Activated naive CD4-positive, alpha-beta T cell treated with anti-CD3 and anti-CD28 coated beads for 36 hours (primary cell): Measurements from ENCODE around the gene ASB8. TPM values are rescaled to one million over a fixed set of nuclear protein-coding genes. Genes with fewer than 3 reads are reported as not detected.

Experiments
- CTCF ChIA-PET: fragments of 350-600 bp; sonication (Branson Sonifier 250); formaldehyde crosslinking; loops from one replicate; lab custom pipeline; 2021; ENCODE audit warnings: antibody characterized with exemption; lab: Charles Lee
- DNase-seq: peaks from one replicate; pipeline ENCODE4 v3.0.0-alpha.2; 2020
- H3K27ac Mint-ChIP-seq: one replicate; pipeline ENCODE4 v1.8.0; 2021; ENCODE audit warnings: mild to moderate bottlenecking, mixed read lengths
- H3K27me3 Mint-ChIP-seq: one replicate; pipeline ENCODE4 v1.8.0; 2021; ENCODE audit warnings: low read depth, mixed read lengths
- H3K36me3 Mint-ChIP-seq: one replicate; pipeline ENCODE4 v1.8.0; 2021; ENCODE audit warnings: low read depth, mixed read lengths
- H3K4me1 Mint-ChIP-seq: one replicate; pipeline ENCODE4 v1.8.0; 2021; ENCODE audit warnings: low read depth, mixed read lengths
- H3K4me3 Mint-ChIP-seq: one replicate; pipeline ENCODE4 v1.8.0; 2021; ENCODE audit warnings: mild to moderate bottlenecking, moderate library complexity, mixed read lengths
- H3K9me3 Mint-ChIP-seq: one replicate; pipeline ENCODE4 v1.8.0; 2021; ENCODE audit warnings: mixed read lengths
- intact Hi-C: fragments of 100-400 bp; cut with micrococcal nuclease; formaldehyde crosslinking; loops from one replicate; pipeline ENCODE4 v1.15.1; 2023
- total RNA-seq, 2 experiments: library from RNA; stranded (reverse); gene quantifications; one replicate each; pipeline ENCODE4 v1.2.3, GENCODE V29; 2021

Gene ASB8
- total RNA-seq, result 10 to 100 TPM; 36.7 to 47.9 TPM

GRCh38 chr12:48157018-48157888, at the start of gene ASB8:
Gene ASB8, minus strand, starts transcription at chr12:48157515. Its CDS starts 4,019 bp downstream, at chr12:48153496.
- Mint-ChIP-seq H3K4me3 (peak within 1 kb of the TSS; percentile 93), H3K36me3 (peaks cover 2% of the 10 kb centered on the region), H3K9me3 (no peaks in the 10 kb centered on the region), H3K27ac (peak within 1 kb of the TSS; percentile 96), H3K27me3 (no peaks in the 10 kb centered on the region), H3K4me1 (peaks cover 47% of the 10 kb centered on the region)
- intact Hi-C loops, result loop anchor here (1.0 to 2.0 kb wide), 10 partner anchors 26 to 559 kb away; partner anchors contain the start of genes CCDC184, CCNT1, PFKM and SENP1
- peak; percentile 100 for DNase-seq
- CTCF ChIA-PET, result interaction anchor here (0.7 to 2.2 kb wide), 10 partner anchors 9 to 414 kb away, joined by 3 to 7 read pairs (median 4); no protein-coding TSS in a partner anchor

GRCh38 chr12:48203192-48203591, 45.9 kb upstream of the ASB8 start, which contains the start of gene OR10AD1:
Gene OR10AD1, minus strand, starts transcription at chr12:48203292. Its CDS starts 0 bp downstream, at chr12:48203292.
- intact Hi-C loops, result no loop called here
- Mint-ChIP-seq H3K36me3 (peaks cover 69% of the 10 kb centered on the region), H3K9me3 (peaks cover 60% of the 10 kb centered on the region), H3K4me3 (no peak within 1 kb of the TSS), H3K27ac (peak within 1 kb of the TSS; percentile 30), H3K4me1 (peaks cover 28% of the 10 kb centered on the region), H3K27me3 (no peaks in the 10 kb centered on the region)
- CTCF ChIA-PET, result no interaction called here
- DNase-seq, result no peak

GRCh38 chr12:48202766-48203165, 45.5 kb upstream of the ASB8 start:
- Mint-ChIP-seq H3K27me3 (no peaks in the 10 kb centered on the region), H3K4me3 (no peak overlapping the region), H3K36me3 (peaks cover 68% of the 10 kb centered on the region), H3K4me1 (peaks cover 28% of the 10 kb centered on the region), H3K9me3 (peaks cover 57% of the 10 kb centered on the region), H3K27ac (no peak overlapping the region)
- intact Hi-C loops, result no loop called here
- CTCF ChIA-PET, result no interaction called here
- no peak for DNase-seq

- no peak overlapping the region for H3K4me3 Mint-ChIP-seq
Observed at GRCh38 chr12:48201516-48201915, 44.2 kb upstream of the ASB8 start.

GRCh38 chr12:48201091-48201490, 43.8 kb upstream of the ASB8 start:
- intact Hi-C loops, result no loop called here
- Mint-ChIP-seq H3K27ac (peak overlapping the region; percentile 99), H3K27me3 (no peaks in the 10 kb centered on the region), H3K36me3 (peaks cover 54% of the 10 kb centered on the region), H3K4me3 (no peak overlapping the region), H3K9me3 (peaks cover 42% of the 10 kb centered on the region), H3K4me1 (peaks cover 34% of the 10 kb centered on the region)
- CTCF ChIA-PET, result interaction anchor here (1.0 to 4.9 kb wide), 2 partner anchors 11 to 415 kb away, joined by 3 to 37 read pairs; no protein-coding TSS in a partner anchor
- no peak for DNase-seq

More at GRCh38 chr12:48201516-48201915, 44.2 kb upstream of the ASB8 start:
- intact Hi-C loops, result no loop called here
- CTCF ChIA-PET, result interaction anchor here (0.8 to 4.9 kb wide), 2 partner anchors 10 to 12 kb away, joined by 3 to 37 read pairs; no protein-coding TSS in a partner anchor
- Mint-ChIP-seq H3K9me3 (peaks cover 46% of the 10 kb centered on the region), H3K36me3 (peaks cover 58% of the 10 kb centered on the region), H3K4me1 (peaks cover 34% of the 10 kb centered on the region), H3K27ac (peak overlapping the region; percentile 62), H3K27me3 (no peaks in the 10 kb centered on the region)
- no peak for DNase-seq

GRCh38 chr12:48199774-48200221, 42.5 kb upstream of the ASB8 start:
- CTCF ChIA-PET, result interaction anchor here (0.6 to 4.9 kb wide), 7 partner anchors 10 to 418 kb away, joined by 3 to 37 read pairs (median 5); no protein-coding TSS in a partner anchor
- peak overlapping the region; percentile 99 for H3K27ac Mint-ChIP-seq
- peaks cover 48% of the 10 kb centered on the region for H3K36me3 Mint-ChIP-seq
- intact Hi-C loops, result loop anchor here (5.0 kb wide), 1 partner anchor 418 kb away; no protein-coding TSS in a partner anchor
- DNase-seq, result peak; percentile 44
- peak overlapping the region; percentile 85 for H3K4me3 Mint-ChIP-seq
- H3K27me3 Mint-ChIP-seq, result no peaks in the 10 kb centered on the region
- H3K4me1 Mint-ChIP-seq, result peaks cover 34% of the 10 kb centered on the region
- H3K9me3 Mint-ChIP-seq, result peaks cover 37% of the 10 kb centered on the region

GRCh38 chr12:48198985-48199384, 41.7 kb upstream of the ASB8 start:
- DNase-seq, result no peak
- H3K27ac Mint-ChIP-seq, result peak overlapping the region; percentile 99
- peaks cover 31% of the 10 kb centered on the region for H3K9me3 Mint-ChIP-seq
- peaks cover 40% of the 10 kb centered on the region for H3K36me3 Mint-ChIP-seq
- peaks cover 34% of the 10 kb centered on the region for H3K4me1 Mint-ChIP-seq
- H3K27me3 Mint-ChIP-seq, result no peaks in the 10 kb centered on the region
- intact Hi-C loops, result loop anchor here (1.0 to 5.0 kb wide), 10 partner anchors 16 to 517 kb away; partner anchors contain the start of genes ASB8, CCDC184, CCNT1 and PFKM
- H3K4me3 Mint-ChIP-seq, result peak overlapping the region; percentile 85
- CTCF ChIA-PET, result interaction anchor here (0.7 to 4.9 kb wide), 8 partner anchors 9 to 419 kb away, joined by 3 to 37 read pairs (median 5); partner anchors contain the start of gene CCDC184

GRCh38 chr12:48198672-48198971, 41.3 kb upstream of the ASB8 start:
- CTCF ChIA-PET, result interaction anchor here (0.9 to 4.9 kb wide), 7 partner anchors 9 to 420 kb away, joined by 3 to 37 read pairs (median 5); partner anchors contain the start of gene CCDC184
- peak overlapping the region; percentile 85 for H3K4me3 Mint-ChIP-seq
- peak overlapping the region; percentile 99 for H3K27ac Mint-ChIP-seq
- intact Hi-C loops, result loop anchor here (1.0 to 5.0 kb wide), 10 partner anchors 15 to 518 kb away; partner anchors contain the start of genes ASB8, CCDC184, CCNT1 and PFKM
- DNase-seq, result peak; percentile 43
- H3K4me1 Mint-ChIP-seq, result peaks cover 34% of the 10 kb centered on the region
- peaks cover 27% of the 10 kb centered on the region for H3K9me3 Mint-ChIP-seq
- peaks cover 36% of the 10 kb centered on the region for H3K36me3 Mint-ChIP-seq
- peaks cover 2% of the 10 kb centered on the region for H3K27me3 Mint-ChIP-seq

GRCh38 chr12:48197971-48198671, 40.8 kb upstream of the ASB8 start:
- Mint-ChIP-seq H3K27me3 (peaks cover 3% of the 10 kb centered on the region), H3K36me3 (peaks cover 32% of the 10 kb centered on the region), H3K4me1 (peaks cover 34% of the 10 kb centered on the region), H3K9me3 (peaks cover 22% of the 10 kb centered on the region), H3K4me3 (peak overlapping the region; percentile 85), H3K27ac (peak overlapping the region; percentile 99)
- intact Hi-C loops, result loop anchor here (1.0 to 5.0 kb wide), 10 partner anchors 15 to 518 kb away; partner anchors contain the start of genes ASB8, CCDC184, CCNT1 and PFKM
- CTCF ChIA-PET, result interaction anchor here (0.9 to 4.9 kb wide), 13 partner anchors 8 to 420 kb away, joined by 3 to 37 read pairs (median 4); partner anchors contain the start of genes ASB8 and CCDC184
- peak; percentile 98 for DNase-seq

GRCh38 chr12:48197549-48197970, 40.2 kb upstream of the ASB8 start:
- Mint-ChIP-seq H3K27me3 (peaks cover 3% of the 10 kb centered on the region), H3K9me3 (peaks cover 17% of the 10 kb centered on the region), H3K4me3 (peak overlapping the region; percentile 85), H3K36me3 (peaks cover 28% of the 10 kb centered on the region), H3K27ac (peak overlapping the region; percentile 99), H3K4me1 (peaks cover 34% of the 10 kb centered on the region)
- intact Hi-C loops, result loop anchor here (5.0 kb wide), 1 partner anchor 420 kb away; no protein-coding TSS in a partner anchor
- CTCF ChIA-PET, result interaction anchor here (0.7 to 4.9 kb wide), 15 partner anchors 8 to 421 kb away, joined by 3 to 37 read pairs (median 3); partner anchors contain the start of genes ASB8 and CCDC184
- DNase-seq, result peak; percentile 39

GRCh38 chr12:48194799-48195201, 37.5 kb upstream of the ASB8 start:
- H3K27ac Mint-ChIP-seq, result no peak overlapping the region
- intact Hi-C loops, result loop anchor here (5.0 kb wide), 1 partner anchor 423 kb away; no protein-coding TSS in a partner anchor
- H3K4me1 Mint-ChIP-seq, result peaks cover 14% of the 10 kb centered on the region
- H3K4me3 Mint-ChIP-seq, result no peak overlapping the region
- H3K27me3 Mint-ChIP-seq, result peaks cover 3% of the 10 kb centered on the region
- peaks cover 2% of the 10 kb centered on the region for H3K36me3 Mint-ChIP-seq
- CTCF ChIA-PET, result interaction anchor here (1.0 kb wide), 1 partner anchor 8 kb away, joined by 3 read pairs; no protein-coding TSS in a partner anchor
- no peak for DNase-seq
- no peaks in the 10 kb centered on the region for H3K9me3 Mint-ChIP-seq
